ENCODE measurements around the gene PIP5K1C. TPM values are rescaled to one million over a fixed set of nuclear protein-coding genes. Genes with fewer than 3 reads are reported as not detected.
"Not testable (repeated sequence)": the region's sequence is repeated elsewhere in the genome, so short reads cannot be mapped to it uniquely, and the experiment has no call there.

PIP5K1C gene
- polyA plus RNA-seq, 3 donors = 8.7 to 18.7 (median 18.0) TPM

GRCh38 chr19:3642987-3643673 is 57.1 kb downstream of the PIP5K1C start:
- no peak overlapping the region for H3K27ac ChIP-seq (ENCODE audit: low read depth, low read length)
- WGBS, 3 donors = 90 to 93% (median 91%) methylated on average over 28 to 36 of the region's 36 CpGs

GRCh38 chr19:3642296-3642695 is 58.0 kb downstream of the PIP5K1C start:
- WGBS, 3 donors = 92 to 94% (median 93%) methylated on average over 17 of the region's 17 CpGs
- H3K27ac ChIP-seq (ENCODE audit: low read depth, low read length) = no peak overlapping the region

- no peak overlapping the region for H3K27ac ChIP-seq (ENCODE audit: low read depth, low read length)
- WGBS, 3 donors = 94 to 95% (median 95%) methylated on average over 28 of the region's 28 CpGs
Measured at GRCh38 chr19:3641515-3642269, 58.6 kb downstream of the PIP5K1C start.

- 97% methylated on average over 13 of the region's 13 CpGs for WGBS, 3 donors
- no peak overlapping the region for H3K27ac ChIP-seq (ENCODE audit: low read depth, low read length)
Measured at GRCh38 chr19:3639479-3639878, 60.8 kb downstream of the PIP5K1C start.

- 88 to 94% (median 93%) methylated on average over 54 to 55 of the region's 55 CpGs for WGBS, 3 donors
Measured at GRCh38 chr19:3638208-3639193, 61.8 kb downstream of the PIP5K1C start.

GRCh38 chr19:3637621-3638020 is 62.6 kb downstream of the PIP5K1C start:
- H3K27ac ChIP-seq (ENCODE audit: low read depth, low read length) = no peak overlapping the region
- 88 to 92% (median 92%) methylated on average over 10 to 23 of the region's 23 CpGs for WGBS, 3 donors

More at GRCh38 chr19:3638208-3639193, 61.8 kb downstream of the PIP5K1C start:
- no peak overlapping the region for H3K27ac ChIP-seq (ENCODE audit: low read depth, low read length)

- 92 to 95% (median 94%) methylated on average over 20 of the region's 20 CpGs for WGBS, 3 donors
- no peak overlapping the region for H3K27ac ChIP-seq (ENCODE audit: low read depth, low read length)
Measured at GRCh38 chr19:3636962-3637361, 63.3 kb downstream of the PIP5K1C start.

- no peak overlapping the region for H3K27ac ChIP-seq (ENCODE audit: low read depth, low read length)
- WGBS, 3 donors = 86 to 94% (median 94%) methylated on average over 20 of the region's 20 CpGs
Measured at GRCh38 chr19:3636506-3636905, 63.8 kb downstream of the PIP5K1C start.

GRCh38 chr19:3634496-3635045 is 65.7 kb downstream of the PIP5K1C start:
- H3K27ac ChIP-seq (ENCODE audit: low read depth, low read length) = no peak overlapping the region

GRCh38 chr19:3633559-3633988 is 66.7 kb downstream of the PIP5K1C start:
- H3K27ac ChIP-seq (ENCODE audit: low read depth, low read length) = no peak overlapping the region
- 92 to 95% (median 94%) methylated on average over 18 to 22 of the region's 22 CpGs for WGBS, 3 donors

More at GRCh38 chr19:3634496-3635045, 65.7 kb downstream of the PIP5K1C start:
- WGBS, 3 donors = 94 to 95% (median 95%) methylated on average over 19 of the region's 19 CpGs

GRCh38 chr19:3632739-3633558 is 67.3 kb downstream of the PIP5K1C start:
- H3K27ac ChIP-seq (ENCODE audit: low read depth, low read length) = no peak overlapping the region
- 89 to 91% (median 89%) methylated on average over 40 to 50 of the region's 50 CpGs for WGBS, 3 donors

- H3K27ac ChIP-seq (ENCODE audit: low read depth, low read length) = no peak overlapping the region
- WGBS, 3 donors = 85 to 87% (median 86%) methylated on average over 14 to 16 of the region's 16 CpGs
Measured at GRCh38 chr19:3632098-3632497, 68.2 kb downstream of the PIP5K1C start.

GRCh38 chr19:3631053-3631861 is 69.0 kb downstream of the PIP5K1C start:
- WGBS, 3 donors = 90 to 94% (median 93%) methylated on average over 43 of the region's 43 CpGs
- H3K27ac ChIP-seq (ENCODE audit: low read depth, low read length) = no peak overlapping the region

- not testable (repeated sequence) for H3K27ac ChIP-seq (ENCODE audit: low read depth, low read length)
- 72 to 76% (median 73%) methylated on average over 8 to 9 of the region's 9 CpGs for WGBS, 3 donors
Measured at GRCh38 chr19:3628766-3629165, 71.5 kb downstream of the PIP5K1C start.

- H3K27ac ChIP-seq (ENCODE audit: low read depth, low read length) = no peak overlapping the region
- 58 to 62% (median 60%) methylated on average over 7 of the region's 7 CpGs for WGBS, 3 donors
Measured at GRCh38 chr19:3627351-3627723, 72.9 kb downstream of the PIP5K1C start.

- 0 to 1% (median 0%) methylated on average over 77 to 80 of the region's 80 CpGs for WGBS, 3 donors
- H3K27ac ChIP-seq (ENCODE audit: low read depth, low read length) = peak within 1 kb of the TSS; percentile 94
Measured at GRCh38 chr19:3626473-3627350, 73.6 kb downstream of the PIP5K1C start, which contains the start of gene CACTIN. Gene CACTIN, minus strand, starts transcription at chr19:3626790. Its CDS starts 28 bp downstream, at chr19:3626762.
